ENCODE measurements around the gene KLRC4.
"Not testable (repeated sequence)": the region's sequence is repeated elsewhere in the genome, so short reads cannot be mapped to it uniquely, and the experiment has no call there.

DNA sequence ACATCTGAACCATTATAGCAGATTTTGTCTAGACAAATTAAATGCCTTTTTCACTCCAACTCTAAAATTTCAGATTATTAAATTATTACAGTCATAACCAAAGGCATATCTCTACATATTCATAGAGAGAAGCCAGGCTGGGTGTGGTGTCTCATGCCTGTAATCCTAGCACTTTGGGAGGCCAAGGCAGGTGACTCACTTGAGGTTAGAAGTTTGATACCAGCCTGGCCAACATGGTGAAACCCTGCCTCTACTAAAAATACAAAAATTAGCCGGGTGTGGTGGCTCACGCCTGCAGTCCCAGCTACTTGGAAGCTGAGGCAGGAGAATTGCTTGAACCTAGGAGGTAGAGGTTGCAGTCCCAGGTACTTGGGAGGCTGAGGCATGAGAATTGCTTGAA is 30.8 kb downstream of the KLRC4 start:
- TF ChIP-seq CTCF (conservative IDR thresholded peaks at IDR 0.05); EZH2 (IDR thresholded peaks at IDR 0.05; ENCODE audit: low read depth): not testable (repeated sequence)

Measured in PC-9 (cell line).